Ovary (tissue), 3 donors: ENCODE results near the gene IKZF1.

Experiments used
- CTCF ChIP-seq, 3 donors: fragments of 450-650 bp in 2 of 3; fragments of 200-600 bp in 1 of 3; IDR thresholded peaks; one replicate each; pipeline versions ENCODE4 v1.5.1 to v1.8.0; 2016 to 2022; ENCODE audit warnings: antibody characterized with exemption in 3 of 3, mild to moderate bottlenecking in 1 of 3
- EP300 ChIP-seq: sonication (generic); formaldehyde crosslinking; IDR thresholded peaks from one replicate; pipeline ENCODE4 v1.6.1; 2017; ENCODE audit warnings: antibody characterized with exemption
- donor health status: DM: no; HTN: no; CAD: no.

- TF ChIP-seq CTCF (IDR thresholded peaks at IDR 0.05), result no peak
- TF ChIP-seq EP300, result no peak
Measured at GRCh38 chr7:50346545-50347497, 42.3 kb downstream of the IKZF1 start.
